SU-DHL-6 (cell line): ENCODE data around the gene FAM111B.
"Not testable (repeated sequence)": the region's sequence is repeated elsewhere in the genome, so short reads cannot be mapped to it uniquely, and the experiment has no call there.

ENCODE experiments used
- EZH2phosphoT487 ChIP-seq: fragments of 200-600 bp; sonication (generic), shearing (Covaris generic); conservative IDR thresholded peaks from 2 replicates; pipeline ENCODE4 v1.6.1; 2018; ENCODE audit warnings: mild to moderate bottlenecking, antibody characterized with exemption, low read length, moderate library complexity, mixed read lengths
- TF ChIP-seq, protein P1 (sequence below): fragments of 200-600 bp; sonication (generic); IDR thresholded peaks from one replicate; pipeline ENCODE4 v1.5.1; 2017; ENCODE audit warnings: antibody characterized with exemption, mild to moderate bottlenecking, low read length, moderate library complexity; ENCODE audit not compliant: insufficient read depth, poor library complexity, severe bottlenecking

DNA sequence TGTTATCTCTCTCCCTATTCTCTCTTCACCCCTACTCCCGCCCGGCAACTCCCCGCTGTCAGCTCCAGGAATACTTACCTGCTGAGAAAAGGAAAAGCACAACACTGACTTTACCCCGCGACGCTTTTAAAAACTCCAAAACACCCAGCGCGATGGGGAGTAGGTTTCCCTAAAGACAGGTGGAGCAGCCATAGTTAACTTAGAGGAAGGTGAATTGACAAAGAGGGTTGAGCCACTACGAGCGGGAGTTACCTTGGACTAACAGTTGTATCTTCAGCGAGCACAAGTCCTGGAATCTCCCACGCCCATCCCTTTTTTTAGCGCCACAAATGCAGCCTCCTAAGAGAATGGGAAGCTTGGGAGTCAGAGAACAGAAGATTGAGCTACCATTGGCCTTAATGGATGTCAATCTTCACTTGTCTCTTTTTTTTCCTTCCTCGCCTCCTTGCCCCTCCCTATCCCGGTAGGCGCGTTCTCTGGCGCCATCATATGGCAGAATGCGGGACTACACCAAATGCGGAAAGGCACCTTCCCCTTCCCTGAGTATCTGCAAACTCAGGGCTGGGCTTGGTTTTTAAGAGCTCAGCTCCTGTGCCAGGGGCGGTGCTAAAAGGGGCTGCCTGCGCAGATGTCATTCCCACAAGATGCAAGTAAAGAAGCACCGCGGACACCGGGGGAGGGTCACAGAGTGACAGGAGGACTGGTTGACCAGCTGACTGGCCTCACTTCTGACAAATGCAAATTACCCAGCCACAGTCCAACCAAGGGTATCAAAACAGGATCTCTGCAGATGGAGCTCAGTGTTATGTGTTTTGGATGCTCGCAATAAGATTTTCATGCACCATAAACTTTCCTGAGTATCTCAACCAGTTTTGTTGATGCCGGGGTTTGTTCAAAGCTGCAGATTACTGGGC lies 48.7 kb upstream of the FAM111B start:
- TF ChIP-seq, protein P1, sequence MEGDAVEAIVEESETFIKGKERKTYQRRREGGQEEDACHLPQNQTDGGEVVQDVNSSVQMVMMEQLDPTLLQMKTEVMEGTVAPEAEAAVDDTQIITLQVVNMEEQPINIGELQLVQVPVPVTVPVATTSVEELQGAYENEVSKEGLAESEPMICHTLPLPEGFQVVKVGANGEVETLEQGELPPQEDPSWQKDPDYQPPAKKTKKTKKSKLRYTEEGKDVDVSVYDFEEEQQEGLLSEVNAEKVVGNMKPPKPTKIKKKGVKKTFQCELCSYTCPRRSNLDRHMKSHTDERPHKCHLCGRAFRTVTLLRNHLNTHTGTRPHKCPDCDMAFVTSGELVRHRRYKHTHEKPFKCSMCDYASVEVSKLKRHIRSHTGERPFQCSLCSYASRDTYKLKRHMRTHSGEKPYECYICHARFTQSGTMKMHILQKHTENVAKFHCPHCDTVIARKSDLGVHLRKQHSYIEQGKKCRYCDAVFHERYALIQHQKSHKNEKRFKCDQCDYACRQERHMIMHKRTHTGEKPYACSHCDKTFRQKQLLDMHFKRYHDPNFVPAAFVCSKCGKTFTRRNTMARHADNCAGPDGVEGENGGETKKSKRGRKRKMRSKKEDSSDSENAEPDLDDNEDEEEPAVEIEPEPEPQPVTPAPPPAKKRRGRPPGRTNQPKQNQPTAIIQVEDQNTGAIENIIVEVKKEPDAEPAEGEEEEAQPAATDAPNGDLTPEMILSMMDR, result peak; percentile 88
- TF ChIP-seq EZH2phosphoT487, result not testable (repeated sequence)
